ENCODE measurements around the gene PAWR. TPM values are rescaled to one million over a fixed set of nuclear protein-coding genes. Genes with fewer than 3 reads are reported as not detected.

Gene PAWR
- polyA plus RNA-seq, 1 donor (not counting 4 experiments of a cell fraction or from before 2014, with no cell fraction given): 41.1 TPM

DNA sequence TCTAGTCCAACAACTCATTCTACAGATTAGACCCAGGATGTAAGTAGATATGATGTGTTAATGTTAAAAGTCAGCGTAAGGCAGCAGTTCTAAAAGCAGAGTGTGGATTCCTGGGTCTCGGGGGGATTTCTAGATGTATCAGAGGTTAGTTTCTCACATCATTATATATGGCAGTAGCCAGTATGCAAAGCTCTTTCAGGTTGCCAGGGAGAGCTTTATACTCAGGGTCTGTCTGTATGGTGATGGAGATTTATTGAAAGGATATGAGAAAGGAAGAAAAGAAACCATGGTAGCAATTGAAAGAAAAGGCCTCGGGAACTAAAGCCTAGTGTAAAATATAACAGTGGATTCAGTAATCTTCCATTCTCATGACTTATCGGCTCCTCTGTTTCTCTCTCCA is 26.2 kb upstream of the PAWR start:
- dilution Hi-C loops (cut with MboI; ENCODE audit: extremely low pct_ligation_motif_present, low sequenced_read_pairs): no loop called here
- H3K4me1 ChIP-seq (ENCODE audit: control insufficient read depth, extremely low read depth, insufficient read depth, low read length): no peaks in the 10 kb centered on the region
- no peaks in the 10 kb centered on the region for H3K79me2 ChIP-seq (ENCODE audit: control insufficient read depth, insufficient read depth, low read length)
- no peaks in the 10 kb centered on the region for H4K20me1 ChIP-seq (ENCODE audit: control insufficient read depth, extremely low read depth, insufficient read depth, low read length)
- no peak overlapping the region for H2AFZ ChIP-seq (ENCODE audit: control insufficient read depth, low read length)
- H3K4me2 ChIP-seq (ENCODE audit: control insufficient read depth, extremely low read depth, insufficient read depth, low read depth, low read length): no peak overlapping the region
- no peak overlapping the region for H3K4me3 ChIP-seq (ENCODE audit: control insufficient read depth in 2 of 3, extremely low read depth in 1 of 3, insufficient read depth in 2 of 3, low read depth in 1 of 3, low read length in 3 of 3)
- H3K27me3 ChIP-seq (ENCODE audit: control insufficient read depth, extremely low read depth, insufficient read depth, low read length): no peaks in the 10 kb centered on the region
- no peaks in the 10 kb centered on the region for H3K36me3 ChIP-seq (ENCODE audit: control insufficient read depth in 2 of 2, extremely low read depth in 1 of 2, insufficient read depth in 2 of 2, low read length in 2 of 2)
- H3K9me3 ChIP-seq (ENCODE audit: control insufficient read depth, low read depth, low read length): no peaks in the 10 kb centered on the region
- H3K9me1 ChIP-seq (ENCODE audit: control insufficient read depth, extremely low read depth, insufficient read depth, low read length): no peaks in the 10 kb centered on the region
- no peak overlapping the region for H3K27ac ChIP-seq (ENCODE audit: control insufficient read depth, insufficient read depth, low read length)
- TF ChIP-seq, protein P1, sequence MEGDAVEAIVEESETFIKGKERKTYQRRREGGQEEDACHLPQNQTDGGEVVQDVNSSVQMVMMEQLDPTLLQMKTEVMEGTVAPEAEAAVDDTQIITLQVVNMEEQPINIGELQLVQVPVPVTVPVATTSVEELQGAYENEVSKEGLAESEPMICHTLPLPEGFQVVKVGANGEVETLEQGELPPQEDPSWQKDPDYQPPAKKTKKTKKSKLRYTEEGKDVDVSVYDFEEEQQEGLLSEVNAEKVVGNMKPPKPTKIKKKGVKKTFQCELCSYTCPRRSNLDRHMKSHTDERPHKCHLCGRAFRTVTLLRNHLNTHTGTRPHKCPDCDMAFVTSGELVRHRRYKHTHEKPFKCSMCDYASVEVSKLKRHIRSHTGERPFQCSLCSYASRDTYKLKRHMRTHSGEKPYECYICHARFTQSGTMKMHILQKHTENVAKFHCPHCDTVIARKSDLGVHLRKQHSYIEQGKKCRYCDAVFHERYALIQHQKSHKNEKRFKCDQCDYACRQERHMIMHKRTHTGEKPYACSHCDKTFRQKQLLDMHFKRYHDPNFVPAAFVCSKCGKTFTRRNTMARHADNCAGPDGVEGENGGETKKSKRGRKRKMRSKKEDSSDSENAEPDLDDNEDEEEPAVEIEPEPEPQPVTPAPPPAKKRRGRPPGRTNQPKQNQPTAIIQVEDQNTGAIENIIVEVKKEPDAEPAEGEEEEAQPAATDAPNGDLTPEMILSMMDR (optimal IDR thresholded peaks at IDR 0.05 in 1 of 3, IDR thresholded peaks at IDR 0.05 in 1 of 3, conservative IDR thresholded peaks at IDR 0.05 in 1 of 3; ENCODE audit: extremely low read depth in 1 of 3, insufficient read depth in 2 of 3, low read length in 3 of 3): no peak
- TF ChIP-seq EZH2 (IDR thresholded peaks at IDR 0.05; ENCODE audit: low read length): no peak
- FAIRE-seq: no peak
- no peak overlapping the region for H3K9ac ChIP-seq (ENCODE audit: control insufficient read depth, extremely low read depth, insufficient read depth, low read length)
- DNase-seq (ENCODE audit: low read depth, low spot score): no peak

DNA sequence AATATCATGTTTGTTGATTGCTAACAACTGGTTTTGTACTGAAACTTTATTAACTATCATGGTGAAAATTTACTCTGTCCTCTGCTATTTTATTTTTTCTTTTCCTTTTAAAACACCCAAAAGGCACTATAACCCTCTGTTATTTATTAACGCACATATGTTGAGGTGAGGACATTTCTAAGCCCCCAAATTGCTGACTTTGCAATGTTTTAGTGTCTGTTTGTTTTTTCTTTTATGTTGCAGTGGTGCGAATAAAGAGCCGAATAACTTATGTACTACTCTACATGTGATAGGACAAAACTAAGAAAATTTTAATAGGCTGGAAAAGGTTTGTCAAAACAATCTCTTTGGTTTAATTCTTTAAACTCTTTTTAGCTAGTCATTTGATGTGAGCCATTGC is 24.5 kb upstream of the PAWR start:
- H3K4me2 ChIP-seq (ENCODE audit: control insufficient read depth, extremely low read depth, insufficient read depth, low read depth, low read length): no peak overlapping the region
- no peaks in the 10 kb centered on the region for H3K9me3 ChIP-seq (ENCODE audit: control insufficient read depth, low read depth, low read length)
- no peaks in the 10 kb centered on the region for H4K20me1 ChIP-seq (ENCODE audit: control insufficient read depth, extremely low read depth, insufficient read depth, low read length)
- FAIRE-seq (no peak), DNase-seq (ENCODE audit: low read depth, low spot score) (no peak)
- H2AFZ ChIP-seq (ENCODE audit: control insufficient read depth, low read length): no peak overlapping the region
- no peaks in the 10 kb centered on the region for H3K27me3 ChIP-seq (ENCODE audit: control insufficient read depth, extremely low read depth, insufficient read depth, low read length)
- H3K27ac ChIP-seq (ENCODE audit: control insufficient read depth, insufficient read depth, low read length): no peak overlapping the region
- no peak overlapping the region for H3K4me3 ChIP-seq (ENCODE audit: control insufficient read depth in 2 of 3, extremely low read depth in 1 of 3, insufficient read depth in 2 of 3, low read depth in 1 of 3, low read length in 3 of 3)
- TF ChIP-seq, protein P1 (optimal IDR thresholded peaks at IDR 0.05 in 1 of 3, IDR thresholded peaks at IDR 0.05 in 1 of 3, conservative IDR thresholded peaks at IDR 0.05 in 1 of 3; ENCODE audit: extremely low read depth in 1 of 3, insufficient read depth in 2 of 3, low read length in 3 of 3): no peak
- H3K4me1 ChIP-seq (ENCODE audit: control insufficient read depth, extremely low read depth, insufficient read depth, low read length): no peaks in the 10 kb centered on the region
- H3K36me3 ChIP-seq (ENCODE audit: control insufficient read depth in 2 of 2, extremely low read depth in 1 of 2, insufficient read depth in 2 of 2, low read length in 2 of 2): no peaks in the 10 kb centered on the region
- H3K9ac ChIP-seq (ENCODE audit: control insufficient read depth, extremely low read depth, insufficient read depth, low read length): no peak overlapping the region
- dilution Hi-C loops (cut with MboI; ENCODE audit: extremely low pct_ligation_motif_present, low sequenced_read_pairs): no loop called here
- no peaks in the 10 kb centered on the region for H3K79me2 ChIP-seq (ENCODE audit: control insufficient read depth, insufficient read depth, low read length)
- H3K9me1 ChIP-seq (ENCODE audit: control insufficient read depth, extremely low read depth, insufficient read depth, low read length): no peaks in the 10 kb centered on the region
